ENCODE results near the gene B3GNT3. TPM values are rescaled to one million over a fixed set of nuclear protein-coding genes. Genes with fewer than 3 reads are reported as not detected.

Gene B3GNT3
- total and polyA plus RNA-seq, 10 donors: 0.05 to 1.6 (median 0.75) TPM; not detected in 3

GRCh38 chr19:17855280-17856152 is 60.6 kb downstream of the B3GNT3 start:
- Histone ChIP-seq H3K4me3 (no peak overlapping the region), H3K9me3 (no peaks in the 10 kb centered on the region), H3K27me3 (replicated peaks in 1 of 7) (no peaks in the 10 kb centered on the region), H3K27ac (no peak overlapping the region), H3K4me1 (peaks cover 14 to 44% (median 30%) of the 10 kb centered on the region in 6 donors), H3K36me3 (no peaks in the 10 kb centered on the region)
- intact Hi-C loops (cut with DNase I; ENCODE audit: low total_unique reads): loop anchor here (5.0 kb wide), 1 partner anchor 73 kb away; no protein-coding TSS in a partner anchor
- peak; percentile 98 for DNase-seq
- WGBS, 5 donors: 15 to 18% (median 16%) methylated on average over 23 to 29 of the region's 29 CpGs
- TF ChIP-seq POLR2A (IDR thresholded peaks at IDR 0.05) (no peak), POLR2AphosphoS5 (IDR thresholded peaks at IDR 0.05) (peak; percentile 62 to 82 (median 71)), CTCF (IDR thresholded peaks at IDR 0.05 in 8 of 11, conservative IDR thresholded peaks at IDR 0.05 in 3 of 11) (peak; percentile 96 to 99 (median 98))

- Histone ChIP-seq H3K4me1 (peaks cover 17 to 64% (median 47%) of the 10 kb centered on the region in 6 donors), H3K9me3 (no peaks in the 10 kb centered on the region), H3K27ac (peak within 1 kb of the TSS; percentile 84 to 93 (median 91)), H3K4me3 (peak within 1 kb of the TSS; percentile 92 to 100 (median 100)), H3K36me3 (peaks cover 0 to 40% (median 34%) of the 10 kb centered on the region in 6 donors), H3K27me3 (replicated peaks in 1 of 7) (no peaks in the 10 kb centered on the region)
- intact Hi-C loops (cut with DNase I; ENCODE audit: low total_unique reads): loop anchor here (2.0 to 10.0 kb wide), 3 partner anchors 73 to 135 kb away; partner anchors contain the start of gene CCDC124
- 0 to 1% (median 0%) methylated on average over 35 to 80 of the region's 80 CpGs for WGBS, 5 donors
- peak; percentile 55 to 93 (median 90) for TF ChIP-seq CTCF (IDR thresholded peaks at IDR 0.05 in 8 of 11, conservative IDR thresholded peaks at IDR 0.05 in 3 of 11)
- peak; percentile 99 for TF ChIP-seq POLR2AphosphoS5 (IDR thresholded peaks at IDR 0.05)
- peak; percentile 82 to 92 (median 88) for TF ChIP-seq POLR2A (IDR thresholded peaks at IDR 0.05)
- DNase-seq: peak; percentile 100
These were observed 64.8 kb downstream of the B3GNT3 start, which contains the start of gene RPL18A for GRCh38 chr19:17859533-17860330. RPL18A (plus strand) TSS chr19:17859910; CDS start chr19:17859957, 47 bp downstream.

DNA sequence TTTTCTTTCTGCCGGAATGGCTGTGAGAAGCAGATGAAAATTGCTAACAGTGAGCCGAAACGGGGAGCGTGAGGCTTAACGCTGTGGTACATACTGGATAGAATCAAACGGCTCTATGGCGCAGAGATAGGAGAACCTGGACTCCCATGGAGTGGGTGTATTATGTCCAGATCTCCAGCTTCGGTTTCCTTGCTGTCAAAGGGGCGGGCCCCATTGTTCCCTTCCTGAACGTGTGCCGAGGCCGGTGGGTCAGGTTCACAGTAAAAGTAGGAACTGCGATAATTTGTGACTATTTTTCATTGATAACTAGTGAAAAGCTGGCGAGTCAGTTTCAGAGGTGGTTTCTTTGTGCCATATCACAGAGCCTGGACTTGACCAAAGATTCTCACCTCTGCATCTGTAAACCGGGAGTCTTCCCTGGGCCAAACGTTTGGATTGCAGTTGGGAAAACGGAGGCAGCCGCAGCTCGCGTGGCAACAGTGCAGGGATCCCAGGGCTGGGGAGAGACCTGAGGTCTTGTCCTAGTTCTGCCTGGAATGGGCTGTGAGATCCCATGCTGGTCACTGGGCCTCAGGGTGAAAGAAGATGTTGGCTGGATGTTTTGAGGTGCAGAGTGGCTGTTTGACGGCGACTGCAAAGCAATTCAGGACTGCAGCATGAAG is 65.5 kb downstream of the B3GNT3 start:
- WGBS, 5 donors: 0 to 2% (median 2%) methylated on average over 11 to 22 of the region's 22 CpGs
- H3K27ac ChIP-seq: peak overlapping the region; percentile 84 to 93 (median 91)
- H3K36me3 ChIP-seq: peaks cover 0 to 48% (median 40%) of the 10 kb centered on the region in 6 donors
- H3K4me3 ChIP-seq: peak overlapping the region; percentile 92 to 100 (median 100)
- no peaks in the 10 kb centered on the region for H3K27me3 ChIP-seq (replicated peaks in 1 of 7)
- no peak for DNase-seq
- no peaks in the 10 kb centered on the region for H3K9me3 ChIP-seq
- peaks cover 17 to 60% (median 44%) of the 10 kb centered on the region in 6 donors for H3K4me1 ChIP-seq
- intact Hi-C loops (cut with DNase I; ENCODE audit: low total_unique reads): loop anchor here (10.0 kb wide), 1 partner anchor 134 kb away; no protein-coding TSS in a partner anchor
- no peak for TF ChIP-seq POLR2AphosphoS5 (IDR thresholded peaks at IDR 0.05)
- no peak for TF ChIP-seq CTCF (IDR thresholded peaks at IDR 0.05 in 8 of 11, conservative IDR thresholded peaks at IDR 0.05 in 3 of 11)
- TF ChIP-seq POLR2A (IDR thresholded peaks at IDR 0.05): no peak

All from spleen (tissue), 11 donors.